Measurements from ENCODE around the gene MAN2B1.

GRCh38 chr19:12657966-12658365 is 8.6 kb downstream of the MAN2B1 start:
- no peak for TF ChIP-seq CTCF (IDR thresholded peaks at IDR 0.05; ENCODE audit: insufficient read depth, low read depth, low read length)
- no peak for TF ChIP-seq EZH2 (IDR thresholded peaks at IDR 0.05; ENCODE audit: insufficient read depth, low read length)
